Testis (tissue), 2 donors: ENCODE measurements around the gene SEPTIN2.

Experiments used
- CTCF ChIP-seq, 3 experiments: fragments of 450-650 bp in 2 of 3; fragments of 200-600 bp in 1 of 3; sonication (generic) in 1 of 3; IDR thresholded peaks; one replicate each; pipeline ENCODE4 v1.5.1; 2016 to 2019; ENCODE audit warnings: antibody characterized with exemption in 3 of 3, mild to moderate bottlenecking in 2 of 3, moderate library complexity in 1 of 3
- POLR2A ChIP-seq: fragments of 450-650 bp; IDR thresholded peaks from one replicate; pipeline ENCODE4 v1.6.1; 2017; ENCODE audit warnings: antibody characterized with exemption, mild to moderate bottlenecking, moderate library complexity

GRCh38 chr2:241314226-241315092, 1.3 kb upstream of the SEPTIN2 start:
- no peak for TF ChIP-seq CTCF (IDR thresholded peaks at IDR 0.05)
- TF ChIP-seq POLR2A: no peak
